HG02798 (cell line): ENCODE measurements around the gene POLDIP2.

Experiments used
- ATAC-seq: cut with Tn5 transposase; IDR thresholded peaks from one replicate; pipeline ENCODE4 v1.9.1; 2021; ENCODE audit warnings: mild to moderate bottlenecking; ENCODE audit not compliant: unreplicated experiment, poor library complexity

Gene POLDIP2

GRCh38 chr17:28357061-28357900, at the start of gene POLDIP2:
POLDIP2 (minus strand) TSS chr17:28357527; CDS start chr17:28357448, 79 bp downstream.
- peak; percentile 99 for ATAC-seq

- peak; percentile 8 for ATAC-seq
These were observed 49.1 kb upstream of the POLDIP2 start for GRCh38 chr17:28406473-28406814.

- peak; percentile 76 for ATAC-seq
These were observed 48.5 kb upstream of the POLDIP2 start, which contains the start of gene SLC46A1 for GRCh38 chr17:28405632-28406472. SLC46A1 (minus strand) TSS chr17:28406212; CDS start chr17:28406114, 98 bp downstream.

- ATAC-seq, result no peak
These were observed 47.7 kb upstream of the POLDIP2 start for GRCh38 chr17:28404812-28405570.

GRCh38 chr17:28404461-28404811, 47.1 kb upstream of the POLDIP2 start:
- no peak for ATAC-seq

- ATAC-seq, result no peak
These were observed 46.7 kb upstream of the POLDIP2 start for GRCh38 chr17:28404007-28404406.

- no peak for ATAC-seq
These were observed 45.5 kb upstream of the POLDIP2 start for GRCh38 chr17:28402844-28403243.

- no peak for ATAC-seq
These were observed 44.9 kb upstream of the POLDIP2 start for GRCh38 chr17:28402224-28402630.

GRCh38 chr17:28399808-28400207, 42.5 kb upstream of the POLDIP2 start:
- ATAC-seq, result no peak

GRCh38 chr17:28398280-28398981, 41.1 kb upstream of the POLDIP2 start:
- no peak for ATAC-seq

- ATAC-seq, result no peak
These were observed 40.5 kb upstream of the POLDIP2 start for GRCh38 chr17:28397687-28398279.

- no peak for ATAC-seq
These were observed 39.9 kb upstream of the POLDIP2 start for GRCh38 chr17:28397275-28397674.

GRCh38 chr17:28396635-28397239, 39.4 kb upstream of the POLDIP2 start:
- ATAC-seq, result no peak

- no peak for ATAC-seq
These were observed 38.6 kb upstream of the POLDIP2 start for GRCh38 chr17:28395968-28396367.

GRCh38 chr17:28395426-28395825, 38.1 kb upstream of the POLDIP2 start:
- no peak for ATAC-seq

GRCh38 chr17:28394337-28395116, 37.2 kb upstream of the POLDIP2 start:
- no peak for ATAC-seq

- no peak for ATAC-seq
These were observed 35.2 kb upstream of the POLDIP2 start for GRCh38 chr17:28392491-28392890.

GRCh38 chr17:28391401-28391800, 34.1 kb upstream of the POLDIP2 start:
- ATAC-seq, result no peak
